PC-9 (cell line): ENCODE data around the gene IMMP2L. TPM values are rescaled to one million over a fixed set of nuclear protein-coding genes. Genes with fewer than 3 reads are reported as not detected.

Experiments
- BruUV-seq: library from RNA; stranded (reverse); fragments of 400-500 nt; replicated peaks from 2 replicates; lab custom pipeline; 2021; lab: Mats Ljungman, UMichigan
- CTCF ChIA-PET: fragments of 300-600 bp; sonication (Branson Sonifier 250); formaldehyde crosslinking; loops from one replicate; lab custom pipeline; 2022; ENCODE audit warnings: antibody characterized with exemption; lab: Charles Lee
- POLR2A ChIA-PET: fragments of 300-600 bp; sonication (Branson Sonifier 250); formaldehyde crosslinking; loops from one replicate; lab custom pipeline; 2022; ENCODE audit warnings: antibody characterized with exemption; ENCODE audit not compliant: unreplicated experiment; lab: Charles Lee
- DNase-seq, 2 experiments: peaks; one replicate each; pipeline versions ENCODE4 v3.0.0 to v3.0.0-alpha.2; 2015 to 2022; ENCODE audit warnings: mixed read lengths in 1 of 2
- H2AFZ ChIP-seq: fragments of 200-600 bp; sonication (generic); 2 replicates; pipeline ENCODE4 v1.8.1; 2017; ENCODE audit warnings: antibody characterized with exemption
- H3F3A ChIP-seq: fragments of 200-600 bp; sonication (generic); 2 replicates; pipeline ENCODE4 v1.8.1; 2017; ENCODE audit warnings: antibody characterized with exemption, mild to moderate bottlenecking, low read depth; ENCODE audit not compliant: insufficient read depth
- H3K27ac ChIP-seq: fragments of 200-600 bp; sonication (generic); 2 replicates; pipeline ENCODE4 v1.6.1; 2016; ENCODE audit warnings: mixed run types
- H3K27me3 ChIP-seq: fragments of 200-600 bp; sonication (generic); 2 replicates; pipeline ENCODE4 v1.6.1; 2016; ENCODE audit warnings: low read depth, mixed run types; ENCODE audit not compliant: insufficient read depth
- H3K36me3 ChIP-seq: fragments of 200-600 bp; sonication (generic); 2 replicates; pipeline ENCODE4 v1.6.1; 2016; ENCODE audit warnings: low read depth, mixed run types
- H3K4me1 ChIP-seq: fragments of 200-600 bp; sonication (generic); replicated peaks from 2 replicates; pipeline ENCODE4 v1.6.1; 2016; ENCODE audit warnings: mixed run types; ENCODE audit not compliant: insufficient read depth
- H3K4me2 ChIP-seq: fragments of 200-600 bp; sonication (generic); 2 replicates; pipeline ENCODE4 v1.6.1; 2017; ENCODE audit warnings: mixed run types
- H3K4me3 ChIP-seq: fragments of 200-600 bp; sonication (generic); 2 replicates; pipeline ENCODE4 v1.6.1; 2016; ENCODE audit warnings: mixed run types
- H3K79me2 ChIP-seq: fragments of 200-600 bp; sonication (generic); 2 replicates; pipeline ENCODE4 v1.6.1; 2017; ENCODE audit warnings: low read depth, mixed run types
- H3K9me2 ChIP-seq: fragments of 200-600 bp; sonication (generic); 2 replicates; pipeline ENCODE4 v1.8.1; 2017; ENCODE audit warnings: mild to moderate bottlenecking; ENCODE audit not compliant: insufficient read depth
- H3K9me3 ChIP-seq: fragments of 200-600 bp; sonication (generic); 2 replicates; pipeline ENCODE4 v1.8.1; 2016; ENCODE audit warnings: low read depth; ENCODE audit not compliant: insufficient read depth
- H4K20me1 ChIP-seq: fragments of 200-600 bp; sonication (generic); 2 replicates; pipeline ENCODE4 v1.8.1; 2017; ENCODE audit not compliant: insufficient read depth
- CTCF ChIP-seq: fragments of 200-600 bp; sonication (generic); conservative IDR thresholded peaks from 2 replicates; pipeline ENCODE4 v1.6.1; 2017; ENCODE audit warnings: mixed run types, antibody characterized with exemption, mild to moderate bottlenecking, moderate library complexity
- EZH2 ChIP-seq: fragments of 200-600 bp; sonication (generic); IDR thresholded peaks from 2 replicates; pipeline ENCODE4 v1.8.0; 2017; ENCODE audit warnings: antibody characterized with exemption, low read depth
- intact Hi-C: fragments of 100-400 bp; cut with micrococcal nuclease; formaldehyde crosslinking; loops from one replicate; pipeline ENCODE4 v1.10.0; 2022; ENCODE audit not compliant: unreplicated experiment
- total RNA-seq: library from RNA; stranded (reverse); gene quantifications from 2 replicates; pipeline ENCODE4 v1.2.3, GENCODE V29; 2021

Gene IMMP2L
- total RNA-seq, 1 experiment from 2014 or later: 40.5 TPM

- CTCF ChIA-PET: no interaction called here
- no peak overlapping the region for H3K27ac ChIP-seq
- intact Hi-C loops: no loop called here
- no peaks in the 10 kb centered on the region for H3K9me2 ChIP-seq
- H4K20me1 ChIP-seq: no peaks in the 10 kb centered on the region
- no peak overlapping the region for H2AFZ ChIP-seq
- H3K4me1 ChIP-seq: no peaks in the 10 kb centered on the region
- POLR2A ChIA-PET: interaction anchor here (0.7 kb wide), 1 partner anchor 14 kb away, joined by 5 read pairs; no protein-coding TSS in a partner anchor
- H3K4me3 ChIP-seq: no peak overlapping the region
- TF ChIP-seq EZH2 (no peak), CTCF (no peak)
- no peaks in the 10 kb centered on the region for H3K79me2 ChIP-seq
- H3K4me2 ChIP-seq: no peak overlapping the region
- H3K27me3 ChIP-seq: no peaks in the 10 kb centered on the region
- DNase-seq: no peak
- no peaks in the 10 kb centered on the region for H3K9me3 ChIP-seq
- no TSS peak for BruUV-seq
- no peaks in the 10 kb centered on the region for H3K36me3 ChIP-seq
- H3F3A ChIP-seq: no peaks in the 10 kb centered on the region
Observed at GRCh38 chr7:110853263-110853662, 709.0 kb downstream of the IMMP2L start.

GRCh38 chr7:110852156-110852940 lies 709.9 kb downstream of the IMMP2L start:
- H3F3A ChIP-seq: no peaks in the 10 kb centered on the region
- H3K4me2 ChIP-seq: no peak overlapping the region
- no peaks in the 10 kb centered on the region for H3K4me1 ChIP-seq
- H3K79me2 ChIP-seq: no peaks in the 10 kb centered on the region
- intact Hi-C loops: no loop called here
- H3K9me3 ChIP-seq: no peaks in the 10 kb centered on the region
- H3K9me2 ChIP-seq: no peaks in the 10 kb centered on the region
- no peak overlapping the region for H2AFZ ChIP-seq
- TF ChIP-seq CTCF: no peak
- H3K36me3 ChIP-seq: no peaks in the 10 kb centered on the region
- H3K4me3 ChIP-seq: no peak overlapping the region
- CTCF ChIA-PET: interaction anchor here (0.7 kb wide), 1 partner anchor 273 kb away, joined by 3 read pairs; no protein-coding TSS in a partner anchor
- POLR2A ChIA-PET: no interaction called here
- no peaks in the 10 kb centered on the region for H3K27me3 ChIP-seq
- no peak for DNase-seq
- H3K27ac ChIP-seq: no peak overlapping the region
- no TSS peak for BruUV-seq
- H4K20me1 ChIP-seq: no peaks in the 10 kb centered on the region

- H3F3A ChIP-seq: no peaks in the 10 kb centered on the region
- H3K79me2 ChIP-seq: no peaks in the 10 kb centered on the region
- no peak for DNase-seq
- H3K4me1 ChIP-seq: no peaks in the 10 kb centered on the region
- no peaks in the 10 kb centered on the region for H3K27me3 ChIP-seq
- BruUV-seq: no TSS peak
- H3K36me3 ChIP-seq: no peaks in the 10 kb centered on the region
- ChIA-PET POLR2A (no interaction called here), CTCF (no interaction called here)
- H3K4me2 ChIP-seq: no peak overlapping the region
- TF ChIP-seq EZH2 (no peak), CTCF (no peak)
- no peaks in the 10 kb centered on the region for H3K9me3 ChIP-seq
- no peaks in the 10 kb centered on the region for H4K20me1 ChIP-seq
- H3K4me3 ChIP-seq: no peak overlapping the region
- H3K9me2 ChIP-seq: no peaks in the 10 kb centered on the region
- H3K27ac ChIP-seq: no peak overlapping the region
- intact Hi-C loops: no loop called here
- no peak overlapping the region for H2AFZ ChIP-seq
Observed at GRCh38 chr7:110850224-110850623, 712.1 kb downstream of the IMMP2L start.
